ENCODE data around the gene UGT1A3.

UGT1A3 gene

GRCh38 chr2:233756429-233757081, 27.7 kb downstream of the UGT1A3 start:
- in situ Hi-C loops (cut with HindIII; ENCODE audit: low sequenced_read_pairs) = no loop called here

DNA sequence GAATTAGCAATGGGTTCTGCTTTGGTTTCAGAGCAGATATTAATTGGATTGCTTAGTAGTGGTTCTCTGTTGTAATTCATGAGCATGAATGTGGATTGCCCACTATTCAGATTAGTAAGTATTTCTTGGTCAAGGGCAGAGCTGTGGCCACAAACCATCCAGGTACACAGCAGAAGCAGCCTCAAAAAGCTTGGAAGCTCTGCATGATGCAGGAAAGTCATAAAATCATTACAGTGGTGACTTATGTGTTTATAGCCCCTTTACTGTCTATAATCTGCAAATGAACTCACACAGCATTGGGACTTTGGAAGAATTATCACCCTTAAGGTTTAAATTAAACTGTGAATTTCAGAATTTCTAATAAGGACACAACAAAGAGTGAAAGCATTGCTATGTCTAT, 29.3 kb downstream of the UGT1A3 start:
- in situ Hi-C loops (cut with HindIII; ENCODE audit: low sequenced_read_pairs) = no loop called here

- in situ Hi-C loops (cut with HindIII; ENCODE audit: low sequenced_read_pairs) = no loop called here
Measured at GRCh38 chr2:233758849-233759248, 30.0 kb downstream of the UGT1A3 start.

DNA sequence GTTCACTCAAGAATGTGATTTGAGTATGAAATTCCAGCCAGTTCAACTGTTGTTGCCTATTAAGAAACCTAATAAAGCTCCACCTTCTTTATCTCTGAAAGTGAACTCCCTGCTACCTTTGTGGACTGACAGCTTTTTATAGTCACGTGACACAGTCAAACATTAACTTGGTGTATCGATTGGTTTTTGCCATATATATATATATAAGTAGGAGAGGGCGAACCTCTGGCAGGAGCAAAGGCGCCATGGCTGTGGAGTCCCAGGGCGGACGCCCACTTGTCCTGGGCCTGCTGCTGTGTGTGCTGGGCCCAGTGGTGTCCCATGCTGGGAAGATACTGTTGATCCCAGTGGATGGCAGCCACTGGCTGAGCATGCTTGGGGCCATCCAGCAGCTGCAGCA, 31.2 kb downstream of the UGT1A3 start, which contains the start of gene UGT1A1:
Gene UGT1A1, plus strand, starts transcription at position 228 of the 400 bp plus-strand sequence. Its CDS starts 18 bp downstream, at position 246.
- in situ Hi-C loops (cut with HindIII; ENCODE audit: low sequenced_read_pairs) = no loop called here

- in situ Hi-C loops (cut with HindIII; ENCODE audit: low sequenced_read_pairs) = no loop called here
Measured at GRCh38 chr2:233761040-233761769, 32.4 kb downstream of the UGT1A3 start.

DNA sequence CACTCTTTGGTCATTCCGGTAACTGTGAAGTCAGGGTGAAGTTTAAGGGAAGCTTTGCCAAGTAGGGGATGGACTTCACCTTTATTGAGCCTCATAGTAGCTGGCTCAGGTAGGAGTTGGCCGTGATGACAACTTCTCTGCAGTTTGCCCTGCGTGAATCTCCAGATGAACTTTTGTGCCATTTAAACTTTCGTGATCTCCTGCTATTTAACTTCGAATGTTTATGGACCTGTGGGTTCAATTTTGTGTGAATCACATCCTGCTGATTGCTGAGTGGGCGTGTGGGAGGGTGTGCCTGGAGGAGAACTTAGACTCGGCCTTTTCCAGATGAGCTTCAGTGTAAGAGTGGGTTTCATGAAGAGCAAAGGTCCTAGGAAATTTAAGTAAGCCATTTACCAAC, 35.4 kb downstream of the UGT1A3 start:
- in situ Hi-C loops (cut with HindIII; ENCODE audit: low sequenced_read_pairs) = no loop called here

- in situ Hi-C loops (cut with HindIII; ENCODE audit: low sequenced_read_pairs) = no loop called here
Measured at GRCh38 chr2:233764761-233765160, 35.9 kb downstream of the UGT1A3 start.

DNA sequence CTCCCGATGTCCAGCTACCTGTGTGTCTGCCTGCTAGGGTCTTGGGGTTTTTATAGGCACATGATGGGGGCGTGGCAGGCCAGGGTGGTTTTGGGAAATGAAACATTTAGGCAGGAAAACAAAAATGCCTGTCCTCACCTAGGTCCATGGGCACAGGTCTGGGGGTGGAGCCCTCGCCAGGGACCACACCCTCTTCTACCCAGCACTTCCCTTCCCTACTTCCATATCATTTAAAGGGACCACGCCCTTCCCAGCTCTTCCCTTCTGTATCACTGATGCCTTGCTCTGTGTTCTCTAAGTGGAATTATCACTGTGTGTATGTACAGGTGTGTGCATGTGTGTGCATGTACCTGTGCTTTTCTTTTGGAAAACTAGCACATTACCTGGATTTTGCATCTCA, 37.6 kb downstream of the UGT1A3 start:
- in situ Hi-C loops (cut with HindIII; ENCODE audit: low sequenced_read_pairs) = no loop called here

DNA sequence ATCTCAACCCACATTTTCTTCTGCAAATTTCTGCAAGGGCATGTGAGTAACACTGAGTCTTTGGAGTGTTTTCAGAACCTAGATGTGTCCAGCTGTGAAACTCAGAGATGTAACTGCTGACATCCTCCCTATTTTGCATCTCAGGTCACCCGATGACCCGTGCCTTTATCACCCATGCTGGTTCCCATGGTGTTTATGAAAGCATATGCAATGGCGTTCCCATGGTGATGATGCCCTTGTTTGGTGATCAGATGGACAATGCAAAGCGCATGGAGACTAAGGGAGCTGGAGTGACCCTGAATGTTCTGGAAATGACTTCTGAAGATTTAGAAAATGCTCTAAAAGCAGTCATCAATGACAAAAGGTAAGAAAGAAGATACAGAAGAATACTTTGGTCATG, 39.2 kb downstream of the UGT1A3 start:
- in situ Hi-C loops (cut with HindIII; ENCODE audit: low sequenced_read_pairs) = no loop called here

DNA sequence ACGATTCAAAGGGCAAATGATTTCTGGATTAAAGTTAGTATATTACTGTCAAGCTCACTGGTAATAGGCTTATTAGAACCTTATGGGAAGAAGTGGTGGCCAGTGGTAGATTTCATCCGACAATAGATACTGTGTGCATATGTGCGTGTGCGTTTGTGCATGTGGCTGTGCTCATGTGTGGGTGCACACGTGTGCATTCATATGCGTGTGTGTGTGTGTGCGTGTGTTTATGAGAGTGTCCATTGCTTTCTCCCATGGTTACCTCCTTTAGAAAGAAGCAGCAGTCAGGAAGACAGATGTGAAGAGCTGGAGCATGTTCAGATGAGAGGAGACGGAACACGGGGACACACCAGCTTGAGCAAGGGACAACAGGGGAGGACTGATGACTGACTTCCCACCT, 40.4 kb downstream of the UGT1A3 start:
- in situ Hi-C loops (cut with HindIII; ENCODE audit: low sequenced_read_pairs) = no loop called here

- in situ Hi-C loops (cut with HindIII; ENCODE audit: low sequenced_read_pairs) = no loop called here
Measured at GRCh38 chr2:233772153-233772552, 43.3 kb downstream of the UGT1A3 start.

GRCh38 chr2:233772583-233772982, 43.7 kb downstream of the UGT1A3 start:
- in situ Hi-C loops (cut with HindIII; ENCODE audit: low sequenced_read_pairs) = no loop called here

DNA sequence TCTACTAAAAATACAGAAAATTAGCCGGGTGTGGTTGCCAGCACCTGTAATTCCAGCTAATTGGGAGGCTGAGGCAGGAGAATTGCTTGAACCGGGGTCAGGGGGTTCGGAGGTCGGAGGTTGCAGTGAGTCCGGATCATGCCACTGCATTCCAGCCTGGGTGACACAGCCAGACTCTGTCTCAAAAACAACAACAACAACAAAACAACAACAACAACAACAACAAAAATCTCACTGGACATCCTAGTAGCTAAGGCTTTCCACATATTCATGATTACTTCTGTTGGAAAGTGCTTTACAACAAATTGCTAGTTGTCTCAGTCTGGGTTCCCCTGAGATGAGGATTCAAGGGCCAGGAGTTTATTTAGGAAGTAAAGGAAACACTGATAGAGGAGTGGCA, 45.0 kb downstream of the UGT1A3 start:
- in situ Hi-C loops (cut with HindIII; ENCODE audit: low sequenced_read_pairs) = no loop called here

- in situ Hi-C loops (cut with HindIII; ENCODE audit: low sequenced_read_pairs) = no loop called here
Measured at GRCh38 chr2:233775414-233775813, 46.6 kb downstream of the UGT1A3 start.

DNA sequence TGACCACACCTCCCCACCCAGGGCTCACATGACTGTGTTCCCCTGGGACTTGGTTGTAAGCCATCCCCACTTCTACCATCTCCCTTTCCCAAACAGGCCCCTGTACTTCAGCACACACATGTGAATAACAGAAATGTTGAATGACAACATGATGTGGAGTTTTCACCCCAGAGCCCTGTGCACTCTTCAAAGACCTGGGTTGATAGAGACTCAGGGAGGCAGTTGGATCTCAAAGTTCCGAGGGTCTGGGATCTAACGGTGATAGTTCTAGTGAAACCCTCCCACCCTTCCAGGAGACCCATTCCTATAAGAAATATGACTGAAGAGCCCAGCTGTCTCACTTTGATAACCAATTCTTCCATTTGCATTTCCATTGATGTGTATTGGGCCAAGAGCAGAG, 49.2 kb downstream of the UGT1A3 start, which contains the start of gene MROH2A:
Gene MROH2A, plus strand, starts transcription at position 301 of the 400 bp plus-strand sequence. CDS start 1,029 bp downstream, outside the sequence.
- in situ Hi-C loops (cut with HindIII; ENCODE audit: low sequenced_read_pairs) = no loop called here

GRCh38 chr2:233779722-233780121, 50.9 kb downstream of the UGT1A3 start:
- in situ Hi-C loops (cut with HindIII; ENCODE audit: low sequenced_read_pairs) = no loop called here

DNA sequence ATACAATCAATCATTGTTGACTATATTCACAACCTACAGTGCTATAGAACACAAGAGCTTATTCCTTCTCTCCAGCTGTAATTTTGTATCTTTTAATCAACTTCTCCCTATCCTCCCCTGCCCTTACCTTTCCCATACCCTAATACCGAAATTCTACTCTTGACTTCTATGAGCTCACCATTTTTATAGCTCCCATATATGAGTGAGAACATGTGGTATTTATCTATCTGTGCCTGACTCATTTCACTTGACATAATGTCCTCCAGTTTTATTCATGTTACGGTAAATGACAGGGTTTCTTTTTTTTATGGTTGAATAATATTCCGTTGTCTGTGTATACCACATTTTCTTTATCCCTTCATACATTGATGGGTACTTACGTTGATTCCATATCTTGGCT, 51.9 kb downstream of the UGT1A3 start:
- in situ Hi-C loops (cut with HindIII; ENCODE audit: low sequenced_read_pairs) = no loop called here

DNA sequence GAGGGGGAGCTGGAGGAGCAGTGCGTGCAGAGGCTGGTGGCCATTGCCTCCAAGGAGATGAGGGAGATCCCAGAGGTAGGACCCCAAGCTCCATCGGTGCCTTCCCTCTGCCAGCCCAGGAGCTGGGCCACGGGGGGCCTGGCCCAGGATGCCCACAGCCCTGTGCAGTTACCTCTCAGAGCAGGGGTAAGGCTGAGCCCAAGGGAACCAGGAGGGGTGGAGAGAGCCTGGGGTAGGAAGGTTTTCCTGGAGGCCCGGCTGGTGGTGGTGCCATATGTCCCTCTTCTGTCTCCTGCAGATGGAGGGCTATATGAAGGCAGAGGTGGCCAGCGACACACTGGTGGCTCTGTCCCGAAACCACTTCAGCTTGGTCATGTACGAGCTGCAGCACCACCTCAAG, 60.7 kb downstream of the UGT1A3 start:
- in situ Hi-C loops (cut with HindIII; ENCODE audit: low sequenced_read_pairs) = no loop called here

DNA sequence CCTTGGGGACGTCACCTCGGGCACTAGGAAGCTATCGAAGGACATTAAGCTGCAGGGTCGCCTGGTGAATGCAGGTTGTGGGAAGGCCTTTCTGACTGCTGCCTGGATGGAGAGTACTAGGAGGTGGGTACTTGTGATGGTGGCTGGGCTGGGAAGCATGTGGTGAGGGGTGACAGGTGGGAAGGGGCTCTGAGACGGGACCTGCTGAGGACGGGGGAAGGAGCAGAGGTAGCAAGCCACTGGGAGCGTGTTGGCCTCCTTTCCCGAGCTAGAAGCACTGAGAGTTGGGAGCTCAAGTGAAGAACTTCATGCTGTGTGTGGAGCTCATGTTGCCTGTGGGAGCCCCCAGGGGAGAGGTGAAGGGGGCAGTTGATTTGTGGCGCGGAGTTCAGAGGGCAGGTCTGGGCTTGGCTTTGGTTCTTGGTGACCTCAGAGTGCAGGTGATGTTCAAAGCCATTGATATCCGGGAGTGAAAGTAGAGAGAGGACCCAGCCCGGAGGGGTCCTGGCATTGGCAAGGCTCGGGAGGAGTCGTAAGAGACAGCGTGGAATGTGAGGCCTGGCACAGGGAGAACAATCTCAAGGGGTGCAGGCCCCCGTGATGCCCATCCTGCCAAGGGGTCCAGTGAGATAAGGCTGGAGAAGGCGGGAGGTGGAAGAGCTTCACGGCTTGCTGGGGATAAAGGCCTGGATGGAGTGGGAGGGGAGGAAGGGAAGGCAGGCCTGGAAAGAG, 62.5 kb downstream of the UGT1A3 start:
- in situ Hi-C loops (cut with HindIII; ENCODE audit: low sequenced_read_pairs) = no loop called here

DNA sequence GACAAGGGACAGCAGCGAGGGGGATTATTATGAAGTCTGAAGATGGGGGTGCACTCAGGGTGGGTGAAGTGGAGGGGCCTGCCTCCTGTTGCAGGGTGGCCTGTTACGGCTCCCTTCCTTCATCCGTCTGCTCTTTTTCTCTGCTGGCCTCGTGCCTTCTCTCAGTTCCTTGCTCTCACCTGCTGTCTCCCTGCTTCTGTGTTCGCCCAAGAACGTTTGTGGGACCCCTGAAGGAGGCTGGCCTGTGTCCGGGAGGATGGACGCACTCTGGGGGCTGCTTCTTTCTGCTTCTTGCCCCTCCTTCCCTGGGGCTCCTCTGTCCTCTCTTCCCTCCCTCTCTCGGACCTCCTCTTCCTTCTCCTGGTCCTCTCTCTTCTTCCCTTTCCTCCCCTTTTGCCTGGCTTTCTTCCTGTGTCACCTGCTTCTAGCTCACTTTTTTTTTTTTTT, 63.1 kb downstream of the UGT1A3 start:
- in situ Hi-C loops (cut with HindIII; ENCODE audit: low sequenced_read_pairs) = no loop called here

DNA sequence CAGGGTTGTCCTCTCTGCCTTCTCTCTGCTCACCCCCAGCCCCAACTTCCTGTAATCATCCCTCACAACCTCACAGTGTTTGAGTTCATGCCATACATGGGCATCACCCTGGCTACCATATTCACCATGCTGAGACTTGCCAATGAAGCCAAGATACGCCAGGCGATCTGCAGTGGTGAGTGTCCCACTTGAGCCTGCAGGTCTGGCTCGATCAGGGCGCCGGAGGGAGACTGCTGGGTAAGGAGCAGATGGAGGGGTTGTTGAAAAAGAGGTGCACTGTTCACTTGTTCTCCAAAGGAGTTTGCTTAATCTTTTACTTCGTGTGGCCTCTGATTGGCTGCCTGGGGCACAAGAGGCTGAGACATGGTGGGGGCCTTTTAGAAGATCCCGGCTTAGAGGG, 63.9 kb downstream of the UGT1A3 start:
- in situ Hi-C loops (cut with HindIII; ENCODE audit: low sequenced_read_pairs) = no loop called here

Data from DLD1 (cell line).